AG10803 (cell line): Measurements from ENCODE around the gene NEU2.
"Not testable (repeated sequence)": the region's sequence is repeated elsewhere in the genome, so short reads cannot be mapped to it uniquely, and the experiment has no call there.

Experiments
- DNase-seq: peaks from one replicate; pipeline ENCODE4 v3.0.0; 2010; ENCODE audit warnings: low read depth
- H3K4me3 ChIP-seq: 2 replicates; pipeline ENCODE4 v1.5.1; 2011; ENCODE audit warnings: mild to moderate bottlenecking, low read length, control low read depth
- CTCF ChIP-seq: conservative IDR thresholded peaks from 2 replicates; pipeline ENCODE4 v1.5.1; 2011; ENCODE audit warnings: mild to moderate bottlenecking, low read length, control low read depth, inconsistent platforms

Gene NEU2

DNA sequence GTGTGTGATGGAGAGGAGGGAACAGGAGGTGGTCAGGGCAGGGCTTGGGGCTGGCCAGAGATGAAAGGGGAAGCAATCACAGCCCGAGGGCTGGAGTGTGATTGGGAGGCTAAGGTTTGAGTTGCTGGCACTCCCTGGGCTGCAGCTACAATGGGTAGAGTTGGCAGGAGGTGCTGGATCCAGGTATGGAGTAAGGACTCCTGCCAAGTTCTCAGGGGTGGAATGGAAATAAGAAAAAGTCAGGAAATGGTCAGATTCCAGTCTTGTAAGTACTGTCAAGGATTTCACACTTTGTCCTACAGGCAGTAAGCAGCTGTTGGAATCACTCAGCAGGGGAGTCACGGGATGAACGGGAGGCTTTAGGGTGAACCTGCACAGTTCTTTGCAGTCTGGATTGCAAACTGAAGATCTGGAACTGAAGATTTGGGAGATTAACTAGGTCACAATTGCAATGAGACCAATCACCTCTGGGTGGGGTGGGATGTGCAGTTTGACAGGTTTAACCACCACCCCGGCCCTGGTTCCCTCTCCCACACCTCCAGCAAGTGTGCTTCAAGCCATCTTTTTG is 16.8 kb downstream of the NEU2 start:
- no peak for TF ChIP-seq CTCF
- no peak overlapping the region for H3K4me3 ChIP-seq
- no peak for DNase-seq

DNA sequence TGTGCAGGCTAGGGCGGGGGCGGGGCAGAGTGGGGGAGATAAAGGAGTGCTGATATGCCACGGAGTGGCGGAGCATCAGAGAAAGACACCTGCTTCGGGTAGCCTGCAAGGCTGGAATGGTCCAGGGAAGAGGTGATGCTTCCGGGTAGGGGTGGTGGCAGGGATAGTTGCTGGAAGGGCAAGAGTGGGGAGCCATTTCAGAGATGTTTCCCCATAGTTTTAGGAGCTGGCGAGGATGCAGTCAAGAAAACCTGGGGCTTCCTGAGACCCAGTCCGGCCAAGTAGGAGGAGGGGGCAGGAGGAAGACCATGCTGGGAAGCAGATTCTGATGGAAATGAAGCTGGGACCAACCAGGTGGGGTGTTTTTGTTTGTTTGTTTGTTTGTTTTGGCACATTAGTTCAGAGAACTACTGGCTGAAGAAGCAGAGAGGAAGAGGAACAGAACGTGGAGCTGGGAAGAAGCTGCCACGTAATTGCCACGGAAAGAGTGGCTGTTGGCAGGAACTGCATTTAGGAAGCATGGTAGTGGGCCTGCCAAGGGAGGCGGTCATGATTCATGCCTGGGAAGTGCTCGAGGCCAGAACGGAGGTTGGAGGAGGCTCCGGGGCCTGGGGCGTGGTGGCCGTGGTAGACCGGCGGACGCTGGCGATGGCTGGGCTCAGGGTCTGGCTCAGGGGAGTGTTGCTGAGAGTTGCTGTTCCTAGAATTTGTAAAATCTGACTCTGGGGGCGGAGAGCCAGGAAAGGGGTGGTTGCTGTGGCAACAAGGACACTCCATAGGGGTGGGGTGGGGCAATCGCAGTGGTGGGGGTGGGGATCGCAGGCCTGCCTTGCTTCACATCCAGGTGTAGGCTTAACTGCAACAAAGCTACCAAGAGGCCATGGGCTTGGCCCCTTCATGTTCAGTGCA is 19.0 kb downstream of the NEU2 start:
- peak; percentile 62 for DNase-seq
- no peak overlapping the region for H3K4me3 ChIP-seq
- TF ChIP-seq CTCF: no peak

- not testable (repeated sequence) for H3K4me3 ChIP-seq, DNase-seq
Observed at GRCh38 chr2:233052517-233052916, 20.0 kb downstream of the NEU2 start.

DNA sequence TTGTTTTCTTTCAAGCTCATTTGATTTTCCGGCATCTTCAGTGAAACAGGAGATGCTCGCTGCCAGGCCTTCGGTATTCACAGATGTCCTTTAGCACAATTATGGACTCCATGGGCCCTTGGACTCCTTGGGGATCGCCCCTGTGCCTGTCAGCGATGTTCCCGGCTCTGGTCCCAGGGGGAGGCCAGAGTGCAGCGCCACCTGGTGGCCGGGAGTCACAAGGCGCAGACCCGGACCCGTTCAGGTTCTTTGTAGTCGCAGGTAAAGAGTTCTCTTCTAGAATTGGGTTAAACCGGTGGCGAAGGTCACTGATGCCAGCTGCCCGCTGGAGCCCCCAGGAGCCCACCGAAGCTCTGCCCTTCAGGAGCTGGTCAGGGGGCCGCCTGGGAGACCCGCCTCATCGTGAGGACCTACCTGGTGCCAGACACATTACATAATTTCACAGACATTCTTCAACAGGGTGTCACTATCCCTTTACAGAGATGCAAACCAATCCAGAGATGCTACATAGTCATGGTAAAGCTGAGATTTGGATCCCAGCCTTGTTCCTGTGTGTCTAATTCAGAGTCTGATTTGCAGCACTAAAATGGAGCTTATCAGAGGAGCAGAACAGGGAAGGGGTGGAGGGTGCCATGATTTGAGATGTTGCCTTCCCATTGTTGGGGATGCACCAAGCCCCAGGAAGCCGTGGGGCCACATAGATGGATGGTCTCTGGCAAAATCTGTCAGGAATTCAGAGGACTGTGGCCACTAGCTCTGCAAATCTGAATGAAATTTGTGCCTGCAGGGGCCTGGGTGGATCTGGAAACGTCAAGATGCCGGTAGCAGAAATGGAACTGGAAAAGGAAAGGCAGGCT is 21.7 kb downstream of the NEU2 start:
- DNase-seq: peak; percentile 17
- TF ChIP-seq CTCF: peak; percentile 84
- no peak overlapping the region for H3K4me3 ChIP-seq

DNA sequence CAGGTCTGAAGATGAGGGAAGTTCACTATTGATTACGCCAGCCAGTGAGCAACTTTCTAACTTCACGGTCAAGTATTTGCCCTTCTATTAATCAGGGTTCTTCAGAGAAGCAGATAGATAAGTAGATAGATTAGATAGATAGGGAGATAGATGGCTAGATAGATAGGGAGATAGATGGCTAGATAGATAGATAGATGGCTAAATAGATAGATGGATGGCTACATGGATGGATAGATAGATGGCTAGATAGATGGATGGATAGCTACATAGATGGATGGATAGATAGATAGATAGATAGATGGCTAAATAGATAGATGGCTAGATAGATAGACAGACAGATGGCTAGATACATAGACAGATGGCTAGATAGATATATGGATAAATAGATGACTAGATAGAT is 22.9 kb downstream of the NEU2 start:
- no peak for DNase-seq
- no peak overlapping the region for H3K4me3 ChIP-seq
- no peak for TF ChIP-seq CTCF

DNA sequence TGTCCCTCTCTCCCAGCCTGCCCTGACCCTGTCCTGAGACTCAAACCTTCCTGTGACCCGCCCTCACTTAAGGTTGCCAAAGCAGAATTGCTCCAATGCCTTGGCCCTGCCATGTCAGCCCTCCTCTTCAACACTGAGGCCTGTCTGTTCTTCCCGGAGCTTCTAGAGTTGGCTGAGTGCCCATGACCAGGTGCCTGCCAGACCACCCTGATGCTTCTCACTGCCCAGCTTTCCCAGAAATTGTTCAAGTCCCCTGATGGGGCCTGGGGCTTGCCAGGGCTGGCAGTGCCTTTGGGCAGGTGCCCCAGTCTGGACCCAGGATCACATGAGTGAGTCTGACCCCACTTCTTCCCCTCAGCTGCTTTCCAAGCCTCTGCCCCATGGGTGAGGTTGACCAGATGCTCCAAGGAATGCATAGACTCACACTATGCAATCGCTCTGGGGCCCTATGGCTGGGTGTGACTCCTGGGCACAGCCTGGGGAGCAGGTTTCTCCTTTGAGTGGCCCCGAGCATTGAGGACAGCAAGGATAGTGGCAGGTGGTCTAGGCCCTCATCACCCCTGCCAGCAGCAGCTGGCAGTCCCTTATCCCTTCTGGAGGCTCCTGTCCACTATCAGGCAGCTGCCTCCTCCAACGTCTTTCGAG is 24.6 kb downstream of the NEU2 start:
- no peak for TF ChIP-seq CTCF
- no peak for DNase-seq
- H3K4me3 ChIP-seq: no peak overlapping the region
